Adrenal gland (tissue), 12 donors: ENCODE results near the gene PTTG1IP. TPM values are rescaled to one million over a fixed set of nuclear protein-coding genes. Genes with fewer than 3 reads are reported as not detected.

Experiments
- DNase-seq, 7 donors: peaks; one replicate each; pipeline ENCODE4 v3.0.0-alpha.2; 2019 to 2020
- H3K27ac ChIP-seq, 5 donors: fragments of 200-600 bp; sonication (generic) in 4 of 5; 1 replicate in 3 of 5; 2 replicates in 2 of 5; pipeline versions ENCODE4 v1.5.1 to v1.8.0; 2016 to 2020; ENCODE audit warnings: mild to moderate bottlenecking in 1 of 5
- H3K27me3 ChIP-seq: fragments of 200-600 bp; 2 replicates; pipeline ENCODE4 v1.8.0; 2021
- H3K36me3 ChIP-seq, 2 donors: fragments of 200-600 bp; replicated peaks in 1 of 2; 1 replicate in 1 of 2; 2 replicates in 1 of 2; pipeline versions ENCODE4 v1.5.1 to v1.8.0; 2018 to 2022
- H3K4me1 ChIP-seq, 2 donors: fragments of 200-600 bp; replicated peaks in 1 of 2; 1 replicate in 1 of 2; 2 replicates in 1 of 2; pipeline versions ENCODE4 v1.5.1 to v1.8.0; 2018 to 2021
- H3K4me3 ChIP-seq, 4 donors: fragments of 200-600 bp; sonication (generic) in 3 of 4; one replicate each; pipeline ENCODE4 v1.5.1; 2016 to 2018
- H3K9me3 ChIP-seq, 3 donors: fragments of 200-600 bp; sonication (generic) in 1 of 3; replicated peaks in 1 of 3; 1 replicate in 2 of 3; 2 replicates in 1 of 3; pipeline versions ENCODE4 v1.5.1 to v1.8.0; 2016 to 2021
- CTCF ChIP-seq, 6 experiments: fragments of 450-650 bp in 4 of 6; fragments of 200-600 bp in 2 of 6; sonication (generic) in 1 of 6; IDR thresholded peaks; 1 replicate in 5 of 6; 2 replicates in 1 of 6; pipeline versions ENCODE4 v1.5.1 to v1.8.0; 2016 to 2021; ENCODE audit warnings: antibody characterized with exemption in 6 of 6, mild to moderate bottlenecking in 2 of 6, moderate library complexity in 1 of 6
- POLR2A ChIP-seq, 2 donors: fragments of 450-650 bp; IDR thresholded peaks; one replicate each; pipeline ENCODE4 v1.6.1; 2017; ENCODE audit warnings: antibody characterized with exemption in 2 of 2, mild to moderate bottlenecking in 2 of 2, moderate library complexity in 1 of 2
- WGBS, 4 donors: extraction: QIAGEN DNeasy Blood & Tissue Kit in 2 of 4; methylation state at CpG; one replicate each; pipeline versions ENCODE4 v1.1.5 to v1.1.7; 2013 to 2017; 5-methylcytosine and 5-hydroxymethylcytosine counted together
- intact Hi-C, 2 donors: fragments of 100-400 bp; cut with DNase I; formaldehyde crosslinking; loops; one replicate each; pipeline versions ENCODE4 v1.14.1 to v1.15.0; 2022 to 2023
- polyA plus RNA-seq, 3 donors: library from polyadenylated mRNA; stranded (reverse); fragments of 200-250 nt in 2 of 3; fragments of 350-450 nt in 1 of 3; fragmentation: Illumina TruSeq in 1 of 3; extraction: RNeasy Lipid Tissue Mini Kit (QIAGEN cat#74804) in 1 of 3; gene quantifications; one replicate each; pipeline ENCODE4 v1.2.3, GENCODE V29; 2013 to 2014
- total RNA-seq, 9 donors: library from RNA; depleted of rRNA in 4 of 9; stranded (reverse); fragments of >200 nt in 4 of 9; fragments of 120-200 nt in 1 of 9; fragmentation: NEBNext Ultra II Directional in 1 of 9; extraction: Animal tissue kit (Norgen Biotek cat#: 25700) in 1 of 9; gene quantifications; one replicate each; pipeline versions ENCODE4 v1.1.0 to v1.2.4, GENCODE V29; 2013 to 2023
- donor health status: healthy with polysubstance abuse.
- donor health status: Bipolar disorder and iron deficiency.
- donor health status: DM: yes; HTN: yes; CAD: no.
- donor health status: DM: no; HTN: no; CAD: no.
- donor health status: DM: no; HTN: no; CAD: no.
- donor health status: DM: yes; HTN: yes; CAD: no.

Gene PTTG1IP
- total and polyA plus RNA-seq, 12 donors, result 110 to 467 (median 215) TPM

GRCh38 chr21:44893948-44894656, 20.6 kb upstream of the PTTG1IP start:
- no peaks in the 10 kb centered on the region for H3K36me3 ChIP-seq
- intact Hi-C loops, result loop anchor here in 1 of 2 donors (5.0 kb wide), 1 partner anchor 238 kb away; no protein-coding TSS in a partner anchor
- DNase-seq, result no peak
- TF ChIP-seq CTCF (IDR thresholded peaks at IDR 0.05) (no peak), POLR2A (IDR thresholded peaks at IDR 0.05) (no peak)
- no peak overlapping the region for H3K27ac ChIP-seq
- peaks cover 2% of the 10 kb centered on the region for H3K27me3 ChIP-seq
- no peak overlapping the region for H3K4me3 ChIP-seq
- no peaks in the 10 kb centered on the region for H3K4me1 ChIP-seq
- WGBS, 4 donors, result 78 to 87% (median 80%) methylated on average over 14 to 15 of the region's 15 CpGs
- no peaks in the 10 kb centered on the region for H3K9me3 ChIP-seq

- intact Hi-C loops, result loop anchor here in 1 of 2 donors (5.0 kb wide), 1 partner anchor 239 kb away; no protein-coding TSS in a partner anchor
- Histone ChIP-seq H3K4me1 (no peaks in the 10 kb centered on the region), H3K4me3 (no peak overlapping the region), H3K36me3 (no peaks in the 10 kb centered on the region), H3K9me3 (no peaks in the 10 kb centered on the region), H3K27ac (no peak overlapping the region), H3K27me3 (no peaks in the 10 kb centered on the region)
- WGBS, 4 donors, result 76 to 93% (median 87%) methylated on average over 4 to 7 of the region's 7 CpGs
- TF ChIP-seq CTCF (IDR thresholded peaks at IDR 0.05) (no peak), POLR2A (IDR thresholded peaks at IDR 0.05) (no peak)
- DNase-seq, result no peak
Observed at GRCh38 chr21:44893278-44893556, 19.7 kb upstream of the PTTG1IP start.

GRCh38 chr21:44892536-44893277, 19.2 kb upstream of the PTTG1IP start:
- no peaks in the 10 kb centered on the region for H3K36me3 ChIP-seq
- H3K27ac ChIP-seq, result no peak overlapping the region
- 34 to 42% (median 40%) methylated on average over 9 to 15 of the region's 15 CpGs for WGBS, 4 donors
- intact Hi-C loops, result loop anchor here in 1 of 2 donors (5.0 kb wide), 1 partner anchor 240 kb away; no protein-coding TSS in a partner anchor
- no peaks in the 10 kb centered on the region for H3K9me3 ChIP-seq
- no peaks in the 10 kb centered on the region for H3K27me3 ChIP-seq
- no peak for TF ChIP-seq POLR2A (IDR thresholded peaks at IDR 0.05)
- TF ChIP-seq CTCF (IDR thresholded peaks at IDR 0.05), result peak; percentile 66 to 87 (median 84)
- H3K4me1 ChIP-seq, result no peaks in the 10 kb centered on the region
- DNase-seq, result peak; percentile 50 to 82 (median 61)
- no peak overlapping the region for H3K4me3 ChIP-seq

- no peak for DNase-seq
- intact Hi-C loops, result loop anchor here in 1 of 2 donors (5.0 kb wide), 1 partner anchor 240 kb away; no protein-coding TSS in a partner anchor
- H3K27me3 ChIP-seq, result no peaks in the 10 kb centered on the region
- no peaks in the 10 kb centered on the region for H3K4me1 ChIP-seq
- no peaks in the 10 kb centered on the region for H3K9me3 ChIP-seq
- no peak overlapping the region for H3K27ac ChIP-seq
- no peaks in the 10 kb centered on the region for H3K36me3 ChIP-seq
- WGBS, 4 donors, result 67 to 80% (median 72%) methylated on average over 11 to 19 of the region's 19 CpGs
- no peak overlapping the region for H3K4me3 ChIP-seq
- TF ChIP-seq CTCF (IDR thresholded peaks at IDR 0.05), result no peak
- no peak for TF ChIP-seq POLR2A (IDR thresholded peaks at IDR 0.05)
Observed at GRCh38 chr21:44892095-44892494, 18.6 kb upstream of the PTTG1IP start.
